Calu3 (cell line): ENCODE measurements around the gene MTPN. TPM values are rescaled to one million over a fixed set of nuclear protein-coding genes. Genes with fewer than 3 reads are reported as not detected.

Source experiments
- BruUV-seq: library from RNA; stranded (reverse); fragments of 400-500 nt; replicated peaks from 2 replicates; lab custom pipeline; 2021; lab: Mats Ljungman, UMichigan
- CTCF ChIA-PET: fragments of 300-600 bp; sonication (Branson Sonifier 250); formaldehyde crosslinking; loops from one replicate; lab custom pipeline; 2022; ENCODE audit warnings: antibody characterized with exemption; lab: Charles Lee
- DNase-seq: peaks from one replicate; pipeline ENCODE4 v3.0.0; 2022
- H3K27ac Mint-ChIP-seq: one replicate; pipeline ENCODE4 v1.8.0; 2022; ENCODE audit warnings: mixed read lengths; ENCODE audit not compliant: unreplicated experiment
- H3K27me3 Mint-ChIP-seq: one replicate; pipeline ENCODE4 v1.8.0; 2022; ENCODE audit warnings: mixed read lengths; ENCODE audit not compliant: unreplicated experiment
- H3K36me3 Mint-ChIP-seq: one replicate; pipeline ENCODE4 v1.8.0; 2022; ENCODE audit warnings: mild to moderate bottlenecking, moderate library complexity, mixed read lengths; ENCODE audit not compliant: insufficient read depth, unreplicated experiment
- H3K4me1 Mint-ChIP-seq: one replicate; pipeline ENCODE4 v1.8.0; 2022; ENCODE audit warnings: mild to moderate bottlenecking, low read depth, mixed read lengths; ENCODE audit not compliant: unreplicated experiment
- H3K4me3 Mint-ChIP-seq: one replicate; pipeline ENCODE4 v1.8.0; 2022; ENCODE audit warnings: mild to moderate bottlenecking, low read depth, moderate library complexity, mixed read lengths; ENCODE audit not compliant: unreplicated experiment
- H3K9me3 Mint-ChIP-seq: one replicate; pipeline ENCODE4 v1.8.0; 2022; ENCODE audit warnings: low read depth, mixed read lengths; ENCODE audit not compliant: unreplicated experiment
- intact Hi-C: fragments of 100-400 bp; cut with micrococcal nuclease; formaldehyde crosslinking; loops from one replicate; pipeline ENCODE4 v1.10.0; 2022; ENCODE audit not compliant: unreplicated experiment
- total RNA-seq: library from RNA; stranded (reverse); gene quantifications from 2 replicates; pipeline ENCODE4 v1.2.3, GENCODE V29; 2022
- TF ChIP-seq, protein P1 (sequence below): fragments of 200-600 bp; IDR thresholded peaks from one replicate; pipeline ENCODE4 v1.8.0; 2022; ENCODE audit warnings: antibody characterized with exemption; ENCODE audit not compliant: unreplicated experiment

MTPN gene
- total RNA-seq, 1 experiment from 2014 or later: 122 TPM

DNA sequence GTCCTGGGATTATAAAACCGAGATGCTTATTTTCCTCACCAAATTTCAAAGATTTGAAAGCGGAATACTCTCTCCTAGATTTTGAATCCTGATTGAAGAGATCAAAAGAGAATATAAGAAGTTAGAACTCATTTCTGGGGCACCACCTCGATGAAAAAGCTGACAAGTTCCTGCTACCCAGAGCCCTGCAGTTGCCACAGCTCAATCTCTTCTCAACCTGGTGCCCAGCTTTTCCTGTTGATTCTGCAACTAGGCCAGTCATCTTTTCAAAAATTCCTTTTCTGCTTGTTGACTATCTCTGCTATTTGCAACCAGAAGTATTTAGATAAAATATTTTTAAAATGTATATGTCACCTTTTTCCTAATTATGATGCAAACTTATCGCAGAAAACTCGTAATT is 45.0 kb downstream of the MTPN start:
- H3K4me1 Mint-ChIP-seq: peaks cover 32% of the 10 kb centered on the region
- no TSS peak for BruUV-seq
- TF ChIP-seq, protein P1, sequence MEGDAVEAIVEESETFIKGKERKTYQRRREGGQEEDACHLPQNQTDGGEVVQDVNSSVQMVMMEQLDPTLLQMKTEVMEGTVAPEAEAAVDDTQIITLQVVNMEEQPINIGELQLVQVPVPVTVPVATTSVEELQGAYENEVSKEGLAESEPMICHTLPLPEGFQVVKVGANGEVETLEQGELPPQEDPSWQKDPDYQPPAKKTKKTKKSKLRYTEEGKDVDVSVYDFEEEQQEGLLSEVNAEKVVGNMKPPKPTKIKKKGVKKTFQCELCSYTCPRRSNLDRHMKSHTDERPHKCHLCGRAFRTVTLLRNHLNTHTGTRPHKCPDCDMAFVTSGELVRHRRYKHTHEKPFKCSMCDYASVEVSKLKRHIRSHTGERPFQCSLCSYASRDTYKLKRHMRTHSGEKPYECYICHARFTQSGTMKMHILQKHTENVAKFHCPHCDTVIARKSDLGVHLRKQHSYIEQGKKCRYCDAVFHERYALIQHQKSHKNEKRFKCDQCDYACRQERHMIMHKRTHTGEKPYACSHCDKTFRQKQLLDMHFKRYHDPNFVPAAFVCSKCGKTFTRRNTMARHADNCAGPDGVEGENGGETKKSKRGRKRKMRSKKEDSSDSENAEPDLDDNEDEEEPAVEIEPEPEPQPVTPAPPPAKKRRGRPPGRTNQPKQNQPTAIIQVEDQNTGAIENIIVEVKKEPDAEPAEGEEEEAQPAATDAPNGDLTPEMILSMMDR: no peak
- peaks cover 2% of the 10 kb centered on the region for H3K9me3 Mint-ChIP-seq
- CTCF ChIA-PET: no interaction called here
- H3K36me3 Mint-ChIP-seq: peaks cover 5% of the 10 kb centered on the region
- intact Hi-C loops: no loop called here
- no peak overlapping the region for H3K27ac Mint-ChIP-seq
- no peak overlapping the region for H3K4me3 Mint-ChIP-seq
- no peak for DNase-seq
- H3K27me3 Mint-ChIP-seq: no peaks in the 10 kb centered on the region

DNA sequence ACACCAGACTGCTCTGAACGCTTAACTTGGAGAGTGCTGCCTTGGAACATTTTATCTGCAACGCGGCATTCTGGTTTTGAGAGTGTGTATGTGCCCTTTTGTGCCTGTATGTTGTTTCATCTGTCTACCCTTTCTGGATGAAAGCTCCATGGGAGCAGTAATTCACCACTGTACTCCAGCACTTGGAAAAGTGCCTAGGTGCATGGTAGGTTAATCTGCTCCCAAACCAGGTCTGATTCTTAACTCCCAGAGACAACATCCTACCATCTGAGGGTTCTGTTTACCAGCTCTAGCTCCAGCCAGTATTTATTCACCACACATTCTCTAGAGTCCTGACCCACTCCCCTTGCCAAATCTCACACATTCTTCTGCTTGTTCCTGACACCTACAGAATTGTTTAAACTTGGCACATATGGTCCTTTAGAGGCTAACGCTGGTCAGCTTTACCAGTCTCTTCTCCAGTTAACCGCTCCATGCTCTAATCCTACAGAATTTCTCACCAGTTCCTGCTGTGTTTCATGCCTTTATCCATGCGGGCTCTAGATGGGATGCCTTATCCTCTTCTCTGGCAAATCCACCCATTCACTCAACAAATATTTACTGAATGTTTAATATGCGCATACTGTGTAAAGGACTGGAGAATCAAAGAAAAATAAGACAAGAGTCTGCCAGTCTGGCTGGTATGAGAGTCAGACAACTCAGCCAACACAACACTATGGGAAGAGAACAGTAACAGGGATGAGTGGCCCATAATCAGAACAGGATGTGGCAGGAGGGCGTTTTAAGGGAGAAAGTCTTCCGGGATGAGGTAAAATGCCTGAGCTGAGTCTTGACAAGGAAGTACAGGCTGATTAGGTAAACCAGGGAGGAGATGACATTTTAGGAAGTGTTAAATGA is 46.3 kb downstream of the MTPN start:
- no peak for DNase-seq
- intact Hi-C loops: no loop called here
- peaks cover 2% of the 10 kb centered on the region for H3K9me3 Mint-ChIP-seq
- peaks cover 29% of the 10 kb centered on the region for H3K4me1 Mint-ChIP-seq
- TF ChIP-seq, protein P1: no peak
- H3K4me3 Mint-ChIP-seq: no peak overlapping the region
- CTCF ChIA-PET: no interaction called here
- no peaks in the 10 kb centered on the region for H3K27me3 Mint-ChIP-seq
- BruUV-seq: no TSS peak
- peaks cover 5% of the 10 kb centered on the region for H3K36me3 Mint-ChIP-seq
- no peak overlapping the region for H3K27ac Mint-ChIP-seq

DNA sequence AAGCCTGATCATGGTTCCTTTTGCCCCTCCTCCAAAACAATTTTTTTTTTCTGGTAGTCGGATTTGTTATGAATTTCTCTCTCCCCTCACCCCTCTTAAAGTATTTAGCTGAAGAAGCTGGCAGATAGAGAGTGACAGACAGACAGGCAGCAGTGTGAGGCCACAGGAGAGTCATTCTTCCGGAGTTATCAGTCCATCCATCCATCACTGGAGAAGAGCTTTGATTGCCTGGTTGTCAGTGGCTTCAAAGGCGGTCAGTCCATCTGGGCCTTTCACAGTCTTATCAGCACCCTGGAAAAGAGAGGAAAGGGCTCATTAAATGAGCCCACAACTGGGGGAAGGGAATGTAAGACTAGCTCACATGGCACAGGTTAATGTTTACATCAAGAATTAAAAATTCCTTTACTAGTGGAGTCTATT is 47.4 kb downstream of the MTPN start:
- DNase-seq: no peak
- CTCF ChIA-PET: interaction anchor here (0.7 kb wide), 2 partner anchors 143 to 187 kb away, joined by 4 to 6 read pairs; no protein-coding TSS in a partner anchor
- Mint-ChIP-seq H3K9me3 (peaks cover under 1% of the 10 kb centered on the region), H3K4me1 (peaks cover 24% of the 10 kb centered on the region), H3K27ac (no peak overlapping the region), H3K27me3 (no peaks in the 10 kb centered on the region), H3K36me3 (peaks cover 5% of the 10 kb centered on the region), H3K4me3 (no peak overlapping the region)
- TF ChIP-seq, protein P1: no peak
- intact Hi-C loops: no loop called here
- BruUV-seq: no TSS peak

DNA sequence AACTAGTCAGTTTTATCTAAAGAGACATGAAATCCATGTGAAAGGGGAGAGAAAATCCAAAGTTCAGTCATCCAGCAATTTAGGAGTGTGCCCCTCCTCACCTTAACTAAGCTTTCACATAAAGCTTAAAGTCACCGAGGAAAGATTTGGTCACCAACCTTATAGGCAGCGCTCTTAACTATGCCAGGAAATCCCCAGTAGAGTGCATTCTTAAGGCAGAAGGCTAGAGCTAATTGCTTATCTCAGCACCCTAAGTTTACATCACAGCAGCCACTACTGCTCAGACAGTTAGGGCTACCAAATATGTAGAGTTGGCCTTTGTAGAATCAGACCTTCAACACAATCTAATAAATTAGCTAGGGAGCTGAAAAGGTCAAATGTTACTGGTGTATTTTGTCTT is 47.9 kb downstream of the MTPN start:
- Mint-ChIP-seq H3K9me3 (no peaks in the 10 kb centered on the region), H3K27ac (no peak overlapping the region), H3K4me1 (peaks cover 23% of the 10 kb centered on the region), H3K4me3 (no peak overlapping the region), H3K27me3 (no peaks in the 10 kb centered on the region), H3K36me3 (peaks cover 5% of the 10 kb centered on the region)
- no TSS peak for BruUV-seq
- TF ChIP-seq, protein P1: no peak
- DNase-seq: no peak
- intact Hi-C loops: no loop called here
- CTCF ChIA-PET: interaction anchor here (0.7 kb wide), 2 partner anchors 142 to 187 kb away, joined by 4 to 6 read pairs; no protein-coding TSS in a partner anchor
